DMS153 treated with DMSO at 0.1 percent for 48 hours (cell line): ENCODE data around the gene THUMPD2.

Experiments used
- DNase-seq: peaks from one replicate; lab custom pipeline; 2025; ENCODE audit not compliant: unreplicated experiment; lab: John Stamatoyannopoulos, UW

THUMPD2 gene

DNA sequence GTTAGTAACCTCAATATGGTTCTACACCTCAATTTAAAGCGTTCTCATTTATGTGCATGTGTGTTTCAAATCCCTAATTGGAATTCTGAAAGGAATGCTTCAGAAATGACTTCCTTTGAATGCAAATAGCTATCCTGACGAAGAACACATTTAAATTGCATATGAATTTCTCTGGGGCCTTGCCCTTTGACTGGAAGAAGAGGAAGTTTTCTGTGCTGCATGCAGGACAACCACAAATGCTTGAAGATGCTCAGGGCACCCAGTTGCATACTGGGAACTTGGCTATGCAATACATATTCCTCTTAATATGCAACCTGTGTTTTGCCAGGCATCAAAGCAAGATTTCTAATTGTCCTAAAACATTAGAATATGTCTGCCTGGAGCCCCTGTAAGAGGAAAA lies 58.1 kb downstream of the THUMPD2 start:
- no peak for DNase-seq

- DNase-seq = no peak
Measured at GRCh38 chr2:39719317-39719716, 59.7 kb downstream of the THUMPD2 start.

DNA sequence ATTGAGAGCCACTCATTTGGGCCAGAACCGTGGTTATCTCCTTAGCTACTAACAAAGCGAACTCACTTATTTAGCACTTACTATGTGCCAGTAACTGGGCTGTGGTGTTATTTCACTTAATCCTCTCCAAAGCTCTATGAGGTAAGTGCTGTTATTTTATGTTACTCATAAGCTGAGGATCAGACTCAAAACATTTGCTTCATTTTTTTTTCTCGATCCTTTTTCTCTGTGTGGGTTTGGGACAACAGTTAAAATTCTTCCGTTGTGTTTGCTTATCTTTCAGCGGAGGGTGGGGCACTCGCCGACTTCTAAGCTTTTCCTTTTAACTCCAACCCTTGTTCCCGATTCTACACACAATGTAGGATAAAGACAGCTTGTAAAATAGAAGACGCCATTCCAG lies 60.6 kb downstream of the THUMPD2 start:
- no peak for DNase-seq

GRCh38 chr2:39717067-39717466 lies 62.0 kb downstream of the THUMPD2 start:
- DNase-seq = no peak

GRCh38 chr2:39715822-39716221 lies 63.2 kb downstream of the THUMPD2 start:
- no peak for DNase-seq

GRCh38 chr2:39715095-39715494 lies 64.0 kb downstream of the THUMPD2 start:
- no peak for DNase-seq

GRCh38 chr2:39712953-39713352 lies 66.1 kb downstream of the THUMPD2 start:
- DNase-seq = no peak

- no peak for DNase-seq
Measured at GRCh38 chr2:39710807-39711206, 68.3 kb downstream of the THUMPD2 start.

GRCh38 chr2:39708003-39708402 lies 71.1 kb downstream of the THUMPD2 start:
- DNase-seq = no peak

DNA sequence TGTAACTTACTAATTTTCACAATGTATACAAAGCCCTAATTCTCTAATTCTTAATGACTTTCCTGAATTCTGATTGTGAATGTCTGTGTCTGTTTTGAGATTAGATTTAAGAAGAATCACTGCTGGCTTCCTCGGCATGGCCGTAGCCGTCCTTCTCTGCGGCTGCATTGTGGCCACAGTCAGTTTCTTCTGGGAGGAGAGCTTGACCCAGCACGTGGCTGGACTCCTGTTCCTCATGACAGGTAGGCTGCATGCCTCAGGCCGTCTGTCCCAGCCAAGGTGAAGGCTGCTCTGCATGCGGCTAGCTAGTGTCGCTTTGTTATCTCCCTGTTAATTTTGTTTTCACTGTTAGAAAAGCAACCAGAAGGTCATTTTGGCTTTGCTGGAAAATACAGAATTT lies 72.1 kb downstream of the THUMPD2 start:
- no peak for DNase-seq

- DNase-seq = no peak
Measured at GRCh38 chr2:39706312-39706711, 72.7 kb downstream of the THUMPD2 start.

DNA sequence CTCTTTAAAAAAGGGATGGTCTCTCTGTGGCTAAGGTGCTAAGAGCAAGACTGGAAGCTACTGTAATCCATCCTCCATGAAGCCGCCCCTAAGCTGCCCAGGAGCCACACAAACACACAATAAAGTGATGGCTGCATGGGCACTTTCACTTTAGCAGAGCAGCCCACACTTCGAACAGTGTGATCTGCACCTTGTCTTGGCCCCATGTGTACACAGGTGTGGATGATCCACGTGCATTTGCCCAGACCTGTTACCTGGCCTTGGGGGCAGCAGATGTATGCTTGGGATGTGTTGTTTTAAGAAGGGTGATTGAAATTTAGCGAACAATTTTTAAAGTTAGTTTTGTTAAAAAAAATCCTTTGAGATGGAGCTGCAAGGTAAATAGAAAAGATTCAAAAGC lies 73.4 kb downstream of the THUMPD2 start:
- DNase-seq = no peak

DNA sequence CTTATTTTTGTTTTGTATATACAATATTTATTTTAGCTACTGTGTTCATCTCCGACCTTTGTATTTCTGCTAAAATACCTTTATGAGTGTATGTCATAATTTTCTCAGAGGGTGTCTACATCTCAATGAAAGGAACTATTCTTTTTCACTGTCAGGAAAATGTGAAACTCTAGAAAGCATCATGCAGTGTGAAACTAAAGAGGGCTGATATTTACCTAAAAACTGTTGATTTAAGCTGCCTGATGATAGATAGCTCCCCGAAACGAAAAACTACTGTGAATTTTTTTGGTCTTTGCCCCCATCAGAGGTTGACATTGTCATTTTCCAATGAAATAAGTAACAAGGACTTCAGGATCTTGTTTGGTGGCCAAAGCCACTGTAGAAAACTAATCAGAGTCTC lies 74.5 kb downstream of the THUMPD2 start:
- no peak for DNase-seq

- no peak for DNase-seq
Measured at GRCh38 chr2:39703181-39703872, 75.7 kb downstream of the THUMPD2 start.

DNA sequence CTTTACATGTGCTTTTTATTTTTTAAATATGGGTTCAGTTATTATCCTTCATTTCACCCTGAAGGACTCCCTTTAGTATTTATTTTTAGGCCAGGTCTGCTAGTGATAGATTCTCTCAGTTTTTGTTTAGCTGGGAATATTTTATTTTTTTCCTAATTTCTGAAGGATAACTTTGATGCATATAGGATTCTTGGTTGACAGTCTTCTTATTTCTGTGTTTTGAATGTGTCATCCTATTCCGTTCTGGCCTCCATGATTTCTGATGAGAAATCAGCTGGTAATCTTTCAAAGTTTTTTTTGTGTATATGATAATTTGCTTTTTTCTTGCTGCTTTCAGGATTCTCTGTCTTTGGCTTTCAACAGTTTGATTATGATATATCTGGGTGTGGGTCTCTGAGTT lies 77.9 kb downstream of the THUMPD2 start:
- DNase-seq = no peak

DNA sequence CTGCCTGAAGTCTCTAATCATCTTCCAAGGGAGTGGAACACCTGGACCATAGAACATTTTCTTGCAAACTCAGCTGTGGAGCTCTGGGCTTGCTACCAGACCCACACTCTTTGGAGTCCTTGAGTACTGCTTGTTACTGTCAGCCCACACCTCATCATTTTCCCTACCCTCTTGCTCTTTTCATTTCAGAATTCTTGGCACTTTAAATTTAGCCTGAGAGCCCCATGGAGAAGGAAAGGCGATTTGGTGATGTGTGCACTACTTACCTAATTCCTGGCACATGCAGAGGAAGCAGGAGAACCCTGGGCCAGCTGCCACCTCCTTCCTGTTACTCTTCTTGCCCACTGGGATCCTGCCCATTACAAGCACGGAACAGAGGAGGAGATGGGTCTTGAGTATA lies 81.6 kb downstream of the THUMPD2 start:
- DNase-seq = no peak

DNA sequence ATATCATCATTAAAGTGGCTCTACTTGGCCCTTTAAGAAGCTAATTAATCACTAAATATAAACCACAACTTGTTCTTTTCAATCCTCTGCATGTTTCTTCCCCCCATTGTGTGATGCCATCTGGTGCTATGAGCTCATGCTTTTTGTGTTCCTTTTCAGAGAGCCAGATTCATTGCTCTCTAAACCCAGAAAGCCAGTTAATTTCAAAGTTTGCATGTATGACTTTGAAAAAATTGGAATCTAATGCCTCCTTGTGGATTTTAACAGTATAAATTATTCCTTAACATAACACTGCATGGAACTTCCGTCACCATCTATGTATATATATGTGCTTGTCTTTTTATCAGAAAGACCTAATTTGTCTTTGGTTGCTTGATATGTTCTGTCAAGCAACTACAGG lies 82.2 kb downstream of the THUMPD2 start:
- DNase-seq = peak; percentile 58

GRCh38 chr2:39696101-39696553 lies 82.9 kb downstream of the THUMPD2 start:
- peak; percentile 75 for DNase-seq

GRCh38 chr2:39693245-39693644 lies 85.8 kb downstream of the THUMPD2 start:
- no peak for DNase-seq

DNA sequence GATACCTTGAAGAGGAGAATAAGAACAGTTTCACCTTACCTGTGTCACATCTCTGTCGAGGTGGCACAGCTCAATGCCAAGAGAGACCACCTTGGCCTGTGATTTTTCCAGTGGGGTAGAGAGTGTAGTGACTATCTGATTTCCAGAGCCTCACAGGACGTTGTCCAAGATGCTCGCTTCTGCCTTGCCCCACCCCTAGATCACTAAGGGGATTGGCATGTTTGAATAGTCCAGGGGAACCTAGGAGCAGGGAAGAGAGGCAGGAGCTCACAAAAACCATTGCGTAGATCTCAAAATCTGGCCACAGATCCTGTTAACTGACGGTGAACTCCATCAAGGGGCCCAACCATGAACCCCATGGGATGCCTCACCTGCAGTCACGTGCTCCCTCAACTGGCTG lies 89.2 kb downstream of the THUMPD2 start:
- no peak for DNase-seq

DNA sequence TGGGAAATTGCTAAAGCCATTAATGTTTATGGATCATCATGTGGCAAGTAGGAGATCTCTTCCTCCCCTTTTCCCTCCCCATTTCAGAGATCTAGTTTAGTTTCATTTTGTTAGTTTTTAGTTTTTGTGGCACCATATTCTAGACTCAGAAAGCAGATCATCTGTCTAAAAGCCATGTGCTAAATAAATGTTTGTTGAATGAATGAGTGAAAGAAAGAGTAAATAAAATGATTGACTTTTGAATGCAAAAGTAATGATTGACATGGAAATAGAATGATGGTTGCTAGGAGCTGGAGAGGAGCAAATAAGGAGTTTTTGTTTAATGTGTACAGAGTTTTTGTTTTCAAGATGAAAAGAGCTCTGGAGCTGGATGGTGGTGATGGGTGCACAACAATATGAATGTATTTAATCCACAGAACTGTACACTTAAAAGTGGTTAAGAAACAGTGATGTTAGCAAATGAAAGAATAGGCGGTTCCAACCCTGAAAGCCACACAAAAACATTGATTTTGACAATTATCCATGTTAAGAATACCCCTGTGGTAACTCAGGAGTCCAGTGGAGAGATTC lies 89.7 kb downstream of the THUMPD2 start:
- peak; percentile 51 for DNase-seq

DNA sequence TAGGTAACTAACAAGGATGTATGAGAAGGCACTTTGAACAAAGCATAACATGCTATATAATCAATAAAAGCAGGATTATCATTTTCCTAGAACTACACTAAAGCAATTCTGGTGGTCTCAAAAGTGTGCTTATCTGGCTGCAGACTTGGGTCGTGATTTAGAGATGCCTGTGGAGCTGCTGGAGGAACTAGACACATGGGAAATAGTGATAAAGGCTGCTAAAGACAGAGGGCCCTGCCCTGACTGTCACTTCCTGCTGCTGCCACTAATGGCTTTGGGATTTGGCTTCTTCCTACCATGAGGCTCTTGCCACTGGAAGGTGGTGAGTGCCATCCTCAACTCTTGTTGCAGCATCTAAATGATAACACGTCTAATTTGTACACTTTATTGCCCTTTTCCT lies 90.9 kb downstream of the THUMPD2 start:
- DNase-seq = no peak

DNA sequence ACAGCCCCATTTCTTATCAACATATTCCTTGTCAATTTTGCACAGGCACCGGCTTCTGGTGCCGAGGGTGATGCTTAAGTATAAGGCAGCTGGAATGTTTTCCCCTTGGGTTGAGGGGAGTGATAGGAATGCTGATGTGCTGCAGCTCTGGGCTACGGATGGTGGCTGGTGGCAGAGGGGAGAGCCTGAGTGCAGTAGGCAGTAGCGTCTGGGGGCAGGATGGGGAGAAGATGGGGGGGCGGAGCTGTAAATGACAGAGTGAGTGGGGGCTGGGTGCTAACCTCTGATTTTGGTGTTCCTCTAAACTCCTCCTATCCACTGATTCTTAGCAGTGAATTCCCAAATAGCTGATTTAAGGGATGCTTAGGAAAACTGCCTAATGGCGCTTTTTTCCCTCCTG lies 92.6 kb downstream of the THUMPD2 start:
- no peak for DNase-seq
